ENCODE results near the gene NUDT21. TPM values are rescaled to one million over a fixed set of nuclear protein-coding genes. Genes with fewer than 3 reads are reported as not detected.
"Not testable (repeated sequence)": the region's sequence is repeated elsewhere in the genome, so short reads cannot be mapped to it uniquely, and the experiment has no call there.

NUDT21 gene
- total RNA-seq, 1 experiment from 2014 or later: 78.5 TPM

GRCh38 chr16:56419740-56420548 is 31.2 kb downstream of the NUDT21 start:
- DNase-seq (ENCODE audit: low read depth): no peak

GRCh38 chr16:56417138-56417537 is 34.0 kb downstream of the NUDT21 start:
- DNase-seq (ENCODE audit: low read depth): no peak

- DNase-seq (ENCODE audit: low read depth): no peak
These were observed 35.3 kb downstream of the NUDT21 start for GRCh38 chr16:56415875-56416274.

- DNase-seq (ENCODE audit: low read depth): no peak
These were observed 36.8 kb downstream of the NUDT21 start for GRCh38 chr16:56414366-56414765.

- DNase-seq (ENCODE audit: low read depth): no peak
These were observed 37.8 kb downstream of the NUDT21 start for GRCh38 chr16:56413381-56413780.

- DNase-seq (ENCODE audit: low read depth): no peak
These were observed 39.5 kb downstream of the NUDT21 start for GRCh38 chr16:56411624-56412023.

GRCh38 chr16:56411123-56411522 is 40.0 kb downstream of the NUDT21 start:
- DNase-seq (ENCODE audit: low read depth): no peak

GRCh38 chr16:56409195-56409594 is 41.9 kb downstream of the NUDT21 start:
- DNase-seq (ENCODE audit: low read depth): peak; percentile 50

GRCh38 chr16:56408379-56409098 is 42.6 kb downstream of the NUDT21 start:
- DNase-seq (ENCODE audit: low read depth): no peak

- DNase-seq (ENCODE audit: low read depth): no peak
These were observed 45.0 kb downstream of the NUDT21 start for GRCh38 chr16:56405977-56406672.

- DNase-seq (ENCODE audit: low read depth): peak; percentile 37
These were observed 49.6 kb downstream of the NUDT21 start for GRCh38 chr16:56401482-56401881.

GRCh38 chr16:56400458-56400857 is 50.7 kb downstream of the NUDT21 start:
- DNase-seq (ENCODE audit: low read depth): no peak

- no peak for DNase-seq (ENCODE audit: low read depth)
These were observed 51.6 kb downstream of the NUDT21 start for GRCh38 chr16:56399486-56399885.

GRCh38 chr16:56399047-56399446 is 52.1 kb downstream of the NUDT21 start:
- no peak for DNase-seq (ENCODE audit: low read depth)

- DNase-seq (ENCODE audit: low read depth): not testable (repeated sequence)
These were observed 54.4 kb downstream of the NUDT21 start for GRCh38 chr16:56396724-56397123.

- peak; percentile 85 for DNase-seq (ENCODE audit: low read depth)
These were observed 61.6 kb downstream of the NUDT21 start for GRCh38 chr16:56389554-56389953.

GRCh38 chr16:56388209-56388608 is 62.9 kb downstream of the NUDT21 start:
- DNase-seq (ENCODE audit: low read depth): peak; percentile 24

- no peak for DNase-seq (ENCODE audit: low read depth)
These were observed 63.7 kb downstream of the NUDT21 start for GRCh38 chr16:56387396-56387795.

GRCh38 chr16:56384074-56384721 is 66.9 kb downstream of the NUDT21 start:
- DNase-seq (ENCODE audit: low read depth): no peak

GRCh38 chr16:56382901-56383355 is 68.2 kb downstream of the NUDT21 start:
- DNase-seq (ENCODE audit: low read depth): no peak

GRCh38 chr16:56382459-56382858 is 68.7 kb downstream of the NUDT21 start:
- DNase-seq (ENCODE audit: low read depth): no peak
